HG02623 (cell line): ENCODE data around the gene TSHZ1.

Experiments used
- ATAC-seq: cut with Tn5 transposase; IDR thresholded peaks from one replicate; pipeline ENCODE4 v1.9.1; 2021; ENCODE audit warnings: moderate library complexity; ENCODE audit not compliant: unreplicated experiment

TSHZ1 gene

DNA sequence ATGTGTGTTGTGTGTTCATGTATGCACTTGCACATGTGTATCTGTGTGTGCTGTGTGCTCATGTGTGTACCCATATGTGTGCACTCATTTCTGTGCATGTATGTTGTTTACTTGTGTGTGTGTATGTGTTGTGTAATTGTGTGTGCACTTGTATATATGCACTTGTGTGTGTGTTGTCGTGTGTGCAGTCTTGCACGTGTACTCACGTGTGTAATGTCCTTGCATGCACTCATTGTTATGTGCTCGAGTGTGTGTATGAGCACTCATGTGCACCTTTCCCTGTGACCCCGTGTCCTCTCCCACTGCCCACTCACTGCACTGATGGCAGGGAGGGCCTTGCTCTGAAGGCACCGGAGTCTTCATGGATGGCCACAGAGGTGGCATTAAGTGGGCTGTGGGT, 124.9 kb downstream of the TSHZ1 start:
- ATAC-seq = no peak

GRCh38 chr18:75336767-75337166, 126.2 kb downstream of the TSHZ1 start:
- ATAC-seq = no peak

GRCh38 chr18:75337348-75337747, 126.8 kb downstream of the TSHZ1 start:
- ATAC-seq = no peak

GRCh38 chr18:75338631-75339030, 128.0 kb downstream of the TSHZ1 start:
- no peak for ATAC-seq
